ENCODE results near the gene MAN1B1. TPM values are rescaled to one million over a fixed set of nuclear protein-coding genes. Genes with fewer than 3 reads are reported as not detected.
"Not testable (repeated sequence)": the region's sequence is repeated elsewhere in the genome, so short reads cannot be mapped to it uniquely, and the experiment has no call there.

The MAN1B1 gene
- total RNA-seq, 1 donor from 2014 or later, result 67.6 TPM

- DNase-seq (ENCODE audit: low read depth), result no peak
Observed at GRCh38 chr9:137127301-137128157, 40.7 kb downstream of the MAN1B1 start.

DNA sequence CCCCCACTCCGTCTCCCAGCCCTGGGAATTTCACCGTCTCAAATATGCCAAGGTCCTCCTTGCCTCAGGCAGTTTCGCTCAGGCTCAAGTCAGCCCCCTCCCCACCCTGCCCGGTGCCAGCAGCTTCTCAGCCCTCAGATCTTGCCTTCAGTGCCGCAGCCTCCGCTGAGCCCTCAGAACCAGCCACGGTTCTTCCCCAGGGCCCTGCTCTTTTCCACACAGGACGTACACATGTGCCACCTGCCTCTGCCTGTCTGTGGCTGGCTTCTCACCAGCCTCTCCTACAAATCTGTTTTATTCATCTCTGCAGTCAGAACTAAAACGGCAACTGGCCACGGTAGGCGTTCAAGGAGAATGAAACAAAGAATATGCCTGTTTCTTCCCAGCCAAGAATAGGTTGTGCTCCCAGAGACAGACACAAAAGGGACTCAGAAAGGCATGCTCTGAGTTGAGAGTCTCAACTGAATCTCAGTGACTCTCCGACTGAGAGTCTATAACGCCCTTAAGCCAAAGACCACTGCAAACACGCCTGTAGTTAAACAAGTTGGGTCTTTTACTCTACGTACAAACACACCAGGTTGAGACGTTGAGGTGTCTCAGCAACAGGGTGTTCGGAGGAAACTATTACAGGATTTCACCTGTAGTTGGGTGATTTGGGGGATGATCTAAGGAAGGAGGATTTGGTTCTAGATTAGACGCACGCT, 41.5 kb downstream of the MAN1B1 start:
- DNase-seq (ENCODE audit: low read depth), result no peak

DNA sequence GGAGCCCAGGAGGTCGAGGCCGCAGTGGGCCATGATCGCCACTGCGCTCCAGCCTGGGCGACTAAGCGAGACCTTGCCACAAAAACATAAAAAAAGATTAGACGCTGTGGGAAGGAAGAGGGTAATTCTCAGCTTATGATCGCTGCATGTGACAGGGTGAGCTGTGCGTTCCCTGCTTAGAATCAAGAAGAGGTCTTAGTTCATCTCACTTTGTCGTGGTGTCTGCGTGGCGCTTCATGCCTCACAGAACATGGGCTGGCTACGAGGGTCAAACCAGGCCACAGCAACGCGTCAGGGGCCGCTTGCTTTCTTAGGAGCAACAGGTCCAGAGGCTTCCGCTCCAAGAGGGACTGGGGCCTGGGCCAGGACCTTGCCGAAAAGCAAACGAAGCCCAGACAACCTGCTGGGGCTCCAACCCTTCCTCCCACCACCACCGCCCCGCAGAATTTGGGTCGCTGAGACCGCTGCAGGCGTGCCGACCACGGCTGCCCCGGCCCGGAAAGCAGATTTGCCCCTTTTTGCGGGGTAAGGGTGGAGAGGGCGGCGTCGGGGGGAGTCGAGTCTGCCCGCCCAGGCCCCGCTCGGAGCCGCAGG, 42.2 kb downstream of the MAN1B1 start:
- DNase-seq (ENCODE audit: low read depth), result peak; percentile 11

DNA sequence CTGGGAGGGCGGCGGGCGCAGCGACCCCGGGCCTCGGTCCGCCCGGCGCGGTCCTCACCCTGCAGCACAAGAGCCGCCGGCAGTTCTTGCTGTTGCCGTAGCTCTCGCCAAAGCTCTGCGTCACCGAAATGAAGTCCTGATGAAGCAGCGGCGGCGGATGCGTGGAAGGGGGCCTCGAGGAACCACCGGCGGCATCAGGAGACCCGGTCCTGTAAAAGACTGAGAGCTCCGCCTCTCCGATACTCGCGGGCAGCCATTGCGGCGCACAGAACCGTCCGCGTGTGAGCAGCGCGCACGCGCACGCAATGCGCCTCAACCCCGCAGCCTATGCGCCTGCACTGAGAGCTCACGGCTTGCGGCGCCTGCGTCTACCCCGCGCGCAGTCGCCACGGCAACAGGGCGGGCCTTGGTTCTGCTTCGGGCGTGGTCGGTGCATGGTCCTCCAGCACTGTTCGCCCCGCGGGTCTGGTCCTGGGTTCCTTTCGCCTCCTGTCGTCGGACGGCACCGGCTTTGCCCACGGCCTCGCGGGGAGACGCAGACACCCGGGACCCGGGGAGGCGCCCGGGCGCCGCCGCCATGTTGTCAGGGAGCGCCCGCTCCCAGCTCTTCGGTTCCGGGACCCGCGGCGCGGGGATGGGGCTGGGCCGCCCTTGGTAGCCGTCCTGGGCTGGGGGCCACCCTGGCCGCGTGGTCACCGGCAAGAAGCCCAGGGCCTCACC, 42.8 kb downstream of the MAN1B1 start:
- DNase-seq (ENCODE audit: low read depth), result peak; percentile 78

DNA sequence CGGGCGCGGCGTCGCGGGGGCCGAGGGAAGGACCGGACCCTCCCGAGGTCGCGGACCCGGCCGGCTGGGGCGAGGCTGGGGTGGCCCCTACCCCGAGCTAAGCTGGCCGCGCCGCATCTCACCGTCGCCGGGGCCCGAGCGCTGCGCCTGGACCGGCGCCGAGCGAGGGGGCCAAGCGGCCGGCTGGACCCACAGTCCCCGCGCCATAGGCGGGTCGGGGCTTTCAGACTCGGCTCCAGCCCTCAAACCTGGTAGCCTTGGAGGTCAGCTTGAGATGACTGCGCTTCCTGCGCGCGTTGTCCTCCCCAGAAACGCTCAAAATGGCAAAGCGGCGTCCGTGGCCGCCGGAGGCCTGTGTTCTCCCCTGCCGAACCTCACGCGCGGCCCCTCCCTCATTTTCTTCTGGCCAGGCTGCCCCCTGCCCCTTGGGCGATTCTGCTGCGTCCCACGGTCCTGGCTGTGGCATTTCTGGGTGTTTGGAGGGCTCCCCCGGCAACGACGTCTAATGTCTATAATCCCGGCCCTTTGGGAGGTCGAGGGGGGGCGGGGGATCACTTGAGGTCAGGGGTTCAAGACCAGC, 43.5 kb downstream of the MAN1B1 start:
- DNase-seq (ENCODE audit: low read depth), result no peak

- no peak for DNase-seq (ENCODE audit: low read depth)
Observed at GRCh38 chr9:137134191-137134590, 47.4 kb downstream of the MAN1B1 start.

DNA sequence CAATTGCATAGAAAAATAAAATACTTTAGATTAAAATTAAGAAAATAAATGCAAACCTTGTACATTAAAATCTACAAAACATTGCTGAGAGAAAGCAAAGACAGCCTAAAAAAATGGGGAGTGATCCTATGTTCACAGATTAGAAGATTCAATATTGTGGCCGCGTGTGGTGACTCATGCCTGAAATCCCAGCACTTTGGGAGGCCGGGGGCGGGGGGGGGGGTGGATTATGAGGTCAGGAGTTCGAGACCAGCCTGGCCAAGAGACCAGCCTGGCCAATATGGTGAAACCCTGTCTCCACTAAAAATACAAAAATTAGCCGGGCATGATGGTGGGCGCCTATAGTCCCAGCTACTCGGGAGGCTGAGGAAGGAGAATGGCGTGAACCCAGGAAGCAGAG, 48.4 kb downstream of the MAN1B1 start:
- DNase-seq (ENCODE audit: low read depth), result not testable (repeated sequence)

DNA sequence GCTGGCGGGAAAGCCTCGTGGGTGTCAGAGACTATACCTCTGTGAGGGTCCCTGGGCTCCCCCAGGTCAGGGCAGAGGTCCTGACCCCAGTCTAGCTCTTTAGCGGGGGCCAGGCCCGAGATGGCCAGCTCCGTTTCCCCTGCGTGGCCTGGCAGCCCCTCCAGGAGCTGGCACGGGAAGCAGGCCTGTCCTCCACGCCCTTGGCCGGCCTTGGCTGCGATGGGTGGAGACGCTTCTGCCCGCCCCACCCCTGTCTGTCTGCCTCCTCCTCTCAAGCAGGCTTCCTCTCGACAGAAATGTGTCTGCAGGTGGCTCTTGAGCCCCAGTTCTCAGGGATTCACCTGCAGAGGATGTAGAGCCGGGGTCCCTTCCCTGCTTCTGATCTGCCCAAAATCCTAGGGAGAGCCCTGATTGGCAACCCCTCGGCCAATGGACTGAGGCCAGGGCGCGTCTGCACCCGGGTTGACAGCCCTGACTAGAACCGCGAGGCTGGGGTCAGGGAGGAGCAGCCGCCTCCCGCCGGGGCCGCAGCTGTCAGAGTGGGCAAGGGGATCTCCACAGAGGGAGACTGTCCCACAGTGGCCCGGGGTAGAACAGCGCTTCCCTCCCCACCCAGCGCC, 49.6 kb downstream of the MAN1B1 start:
- DNase-seq (ENCODE audit: low read depth), result no peak

- DNase-seq (ENCODE audit: low read depth), result no peak
Observed at GRCh38 chr9:137136881-137137607, 50.3 kb downstream of the MAN1B1 start.

DNA sequence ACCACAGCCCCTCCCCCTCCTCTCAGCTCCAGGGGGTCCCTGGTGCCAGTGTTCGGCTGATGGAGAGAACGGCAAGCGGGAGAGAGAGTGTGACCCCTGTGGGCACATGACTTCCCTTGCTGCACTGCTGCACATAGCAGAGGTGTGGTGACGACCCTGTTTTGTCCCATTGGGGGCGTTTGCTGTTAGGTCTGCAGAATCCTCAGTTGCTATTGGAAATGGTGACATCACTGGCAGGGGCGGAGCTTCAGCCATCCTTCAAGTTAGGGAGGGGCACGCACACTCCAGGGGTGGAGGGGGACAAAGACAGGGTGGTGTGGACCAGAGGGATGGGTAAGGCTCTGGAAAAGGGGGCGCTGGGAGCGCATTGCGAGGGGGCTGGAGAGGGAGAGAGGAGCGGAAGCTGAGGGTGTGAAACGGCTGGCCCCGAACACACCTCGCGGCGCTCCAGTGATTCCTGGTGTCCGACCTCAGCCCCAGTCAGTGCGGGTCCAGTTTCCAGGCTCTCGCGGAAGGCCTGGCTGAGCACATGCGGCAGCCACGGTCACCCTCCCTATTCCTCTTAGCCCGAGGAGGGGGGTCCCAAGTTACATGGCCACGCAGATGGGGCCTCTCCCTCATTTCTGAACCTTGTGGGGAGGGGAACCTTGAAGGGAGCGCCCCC, 51.4 kb downstream of the MAN1B1 start:
- no peak for DNase-seq (ENCODE audit: low read depth)

GRCh38 chr9:137138722-137139467, 52.1 kb downstream of the MAN1B1 start, which contains the start of gene GRIN1:
TSS of gene GRIN1 (plus strand) at chr9:137139154. CDS start at chr9:137139487, 333 bp downstream.
- DNase-seq (ENCODE audit: low read depth), result no peak

DNA sequence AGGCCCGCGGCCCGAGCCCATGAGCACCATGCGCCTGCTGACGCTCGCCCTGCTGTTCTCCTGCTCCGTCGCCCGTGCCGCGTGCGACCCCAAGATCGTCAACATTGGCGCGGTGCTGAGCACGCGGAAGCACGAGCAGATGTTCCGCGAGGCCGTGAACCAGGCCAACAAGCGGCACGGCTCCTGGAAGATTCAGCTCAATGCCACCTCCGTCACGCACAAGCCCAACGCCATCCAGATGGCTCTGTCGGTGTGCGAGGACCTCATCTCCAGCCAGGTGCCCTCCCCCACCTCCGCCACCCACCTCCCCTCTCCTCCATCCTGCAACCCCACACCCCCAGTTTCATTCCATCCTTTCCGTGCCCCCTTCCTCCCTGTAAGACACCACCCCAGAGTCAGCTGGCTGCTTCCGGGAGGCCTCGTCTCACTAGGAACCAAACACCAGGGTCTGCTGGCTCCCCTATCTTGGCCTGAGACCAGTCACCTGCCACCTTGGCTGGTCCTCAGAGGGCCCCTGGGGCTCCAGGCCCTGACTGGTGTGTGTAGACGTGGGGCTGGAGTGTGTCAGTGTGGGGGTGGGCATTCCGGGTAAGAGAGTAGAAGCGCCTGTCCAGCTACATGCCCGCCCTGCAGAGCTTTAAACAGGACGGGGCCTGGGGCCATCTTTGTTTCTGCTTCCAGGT, 52.8 kb downstream of the MAN1B1 start:
- no peak for DNase-seq (ENCODE audit: low read depth)

DNA sequence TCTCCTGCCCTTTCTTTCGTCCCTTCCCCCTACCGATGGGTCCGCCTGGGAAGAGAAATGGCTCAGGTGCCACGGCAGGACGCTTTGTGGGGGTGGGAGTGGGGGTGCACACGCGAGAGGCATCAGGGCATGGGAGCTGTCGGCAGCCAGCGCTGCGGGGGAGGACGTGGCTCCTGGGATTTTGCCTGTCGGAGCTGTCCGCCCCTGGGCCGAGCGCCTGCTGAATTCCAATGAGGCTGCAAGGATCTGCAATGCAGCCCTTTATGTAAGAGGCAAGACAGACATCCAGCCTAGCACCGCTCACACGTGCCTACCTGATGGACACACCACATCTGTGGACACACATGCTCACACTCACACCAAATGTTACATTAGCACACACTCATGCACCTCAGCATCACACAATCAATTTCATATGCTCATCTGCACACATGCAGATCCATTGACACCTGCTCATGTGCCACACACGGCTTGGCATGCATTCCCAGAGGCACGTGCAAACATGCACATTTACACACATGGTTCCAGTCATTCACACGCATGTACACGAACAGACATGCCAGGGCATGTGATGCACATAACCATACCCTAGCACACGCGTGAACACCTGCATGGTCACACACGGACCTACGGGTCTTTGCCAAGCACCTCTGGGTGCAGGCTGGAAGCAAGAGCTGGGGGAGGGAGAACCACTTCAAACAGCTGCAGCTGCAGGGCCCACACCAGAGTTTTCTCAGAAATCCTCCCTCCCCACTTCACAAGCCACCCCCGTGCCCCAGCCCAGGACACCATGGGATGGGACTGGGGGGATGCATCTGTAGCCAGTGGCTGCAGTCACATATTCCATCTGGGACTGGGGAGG, 53.6 kb downstream of the MAN1B1 start:
- no peak for DNase-seq (ENCODE audit: low read depth)

DNA sequence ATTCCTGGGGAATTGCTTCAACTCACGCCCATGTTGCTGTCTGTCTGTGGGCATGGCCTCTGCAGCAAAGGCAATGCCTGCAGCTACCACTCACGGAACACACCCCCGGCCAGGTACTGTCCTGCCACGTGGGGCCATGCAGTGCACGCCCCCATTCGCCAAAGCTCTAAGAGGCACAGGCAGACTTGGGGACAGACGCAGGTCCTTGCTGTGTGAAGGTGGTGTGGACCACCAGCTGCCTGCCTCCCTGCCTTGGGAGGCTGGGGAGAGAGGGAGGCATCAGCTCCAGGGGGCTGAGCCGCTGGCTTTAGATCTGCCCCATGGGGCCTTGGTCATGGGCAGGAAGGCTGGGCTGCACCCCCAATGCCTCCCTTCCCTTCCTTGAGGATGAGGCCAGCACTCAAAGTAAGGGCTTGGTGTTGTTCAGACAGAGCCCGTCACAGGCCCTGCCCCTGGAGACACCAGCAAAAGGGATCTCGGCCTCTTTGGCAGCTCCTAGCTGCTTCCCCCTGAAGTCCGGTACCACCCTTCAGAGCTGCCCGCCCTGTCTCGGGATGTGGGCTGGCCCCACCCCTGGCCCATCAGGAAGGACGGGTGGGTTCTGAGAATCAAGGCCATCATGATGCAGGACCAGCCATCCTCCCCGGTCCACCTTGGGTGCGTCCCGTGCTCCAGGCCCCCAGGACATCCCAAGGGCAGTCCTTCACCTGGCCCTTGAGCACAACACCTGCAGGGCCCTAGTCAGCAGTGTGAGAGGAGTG, 54.4 kb downstream of the MAN1B1 start:
- no peak for DNase-seq (ENCODE audit: low read depth)

- no peak for DNase-seq (ENCODE audit: low read depth)
Observed at GRCh38 chr9:137141976-137142936, 55.5 kb downstream of the MAN1B1 start.

- no peak for DNase-seq (ENCODE audit: low read depth)
Observed at GRCh38 chr9:137143459-137143858, 56.7 kb downstream of the MAN1B1 start.
